Endodermal cell (in vitro differentiated cells): Measurements from ENCODE around the gene ROBO3. TPM values are rescaled to one million over a fixed set of nuclear protein-coding genes. Genes with fewer than 3 reads are reported as not detected.

Experiments
- DNase-seq: peaks from one replicate; pipeline ENCODE4 v3.0.0-alpha.2; 2017
- H3K27ac ChIP-seq: 2 replicates; pipeline ENCODE4 v1.5.1; 2013; ENCODE audit warnings: mild to moderate bottlenecking, low read depth, low read length, moderate library complexity
- H3K27me3 ChIP-seq: 2 replicates; pipeline ENCODE4 v1.6.1; 2013; ENCODE audit warnings: mild to moderate bottlenecking, low read length, moderate library complexity; ENCODE audit not compliant: insufficient read depth, control insufficient read depth, poor library complexity, severe bottlenecking
- H3K36me3 ChIP-seq: 2 replicates; pipeline ENCODE4 v1.7.0; 2013; ENCODE audit warnings: mild to moderate bottlenecking, low read length, moderate library complexity; ENCODE audit not compliant: control insufficient read depth, insufficient read depth
- H3K4me1 ChIP-seq: one replicate; pipeline ENCODE4 v1.7.0; 2013; ENCODE audit warnings: low read length; ENCODE audit not compliant: control insufficient read depth, insufficient read depth
- H3K4me3 ChIP-seq: 2 replicates; pipeline ENCODE4 v1.5.1; 2013; ENCODE audit warnings: mild to moderate bottlenecking, low read length, moderate library complexity
- H3K9ac ChIP-seq: 2 replicates; pipeline ENCODE4 v1.6.1; 2013; ENCODE audit warnings: mild to moderate bottlenecking, low read length, moderate library complexity; ENCODE audit not compliant: poor library complexity, severe bottlenecking; ENCODE audit errors: extremely low read depth
- H3K9me3 ChIP-seq: 2 replicates; pipeline ENCODE4 v1.6.1; 2013; ENCODE audit warnings: mild to moderate bottlenecking, low read length, moderate library complexity; ENCODE audit not compliant: control insufficient read depth
- H3K27ac Mint-ChIP-seq: 2 replicates; pipeline ENCODE4 v1.8.0; 2020; ENCODE audit warnings: mixed read lengths
- H3K27me3 Mint-ChIP-seq: 2 replicates; pipeline ENCODE4 v1.8.0; 2021; ENCODE audit warnings: mild to moderate bottlenecking, mixed read lengths; ENCODE audit not compliant: insufficient read depth
- H3K36me3 Mint-ChIP-seq: 2 replicates; pipeline ENCODE4 v1.8.0; 2020; ENCODE audit warnings: low read depth, mixed read lengths
- H3K4me1 Mint-ChIP-seq: 2 replicates; pipeline ENCODE4 v1.8.0; 2020; ENCODE audit warnings: mixed read lengths
- H3K4me3 Mint-ChIP-seq: 2 replicates; pipeline ENCODE4 v1.8.0; 2020; ENCODE audit warnings: mild to moderate bottlenecking, moderate library complexity, mixed read lengths
- H3K9me3 Mint-ChIP-seq: 2 replicates; pipeline ENCODE4 v1.8.0; 2020; ENCODE audit warnings: mild to moderate bottlenecking, mixed read lengths
- CTCF ChIP-seq: fragments of 200-600 bp; sonication (generic); conservative IDR thresholded peaks from 2 replicates; pipeline ENCODE4 v1.5.0; 2021; ENCODE audit warnings: antibody characterized with exemption, mild to moderate bottlenecking
- WGBS, 2 experiments: methylation state at CpG; one replicate each; pipeline versions ENCODE4 v1.1.5 to v1.1.7; 2013; ENCODE audit warnings: missing lambda C conversion rate in 2 of 2, mixed read lengths in 1 of 2; ENCODE audit not compliant: insufficient coverage in 1 of 2, insufficient read length in 1 of 2; 5-methylcytosine and 5-hydroxymethylcytosine counted together
- total RNA-seq, 2 donors: library from RNA; stranded (reverse); fragmentation: NEBNext Ultra II Directional in 1 of 2; extraction: Animal tissue kit (Norgen Biotek cat#: 25700) in 1 of 2; gene quantifications; 2 replicates in 1 of 2; 3 replicates in 1 of 2; pipeline ENCODE4 v1.2.1, GENCODE V29; 2021

ROBO3 gene
- total RNA-seq, 2 donors from 2014 or later, result 15.3 to 16.2 TPM

- H3K9me3 Mint-ChIP-seq, result no peaks in the 10 kb centered on the region
- Histone ChIP-seq H3K4me3 (no peak overlapping the region), H3K36me3 (no peaks in the 10 kb centered on the region), H3K4me1 (no peaks in the 10 kb centered on the region), H3K9me3 (no peaks in the 10 kb centered on the region), H3K27me3 (peaks cover 94% of the 10 kb centered on the region), H3K27ac (no peak overlapping the region), H3K9ac (no peak overlapping the region)
- 0 to 38% methylated on average over 1 to 2 of the region's 2 CpGs for WGBS, 2 experiments
- H3K4me3 Mint-ChIP-seq, result no peak overlapping the region
- no peak for TF ChIP-seq CTCF
- H3K4me1 Mint-ChIP-seq, result peaks cover 11% of the 10 kb centered on the region
- peaks cover 18% of the 10 kb centered on the region for H3K27me3 Mint-ChIP-seq
- peak; percentile 55 for DNase-seq
- H3K27ac Mint-ChIP-seq, result no peak overlapping the region
- H3K36me3 Mint-ChIP-seq, result no peaks in the 10 kb centered on the region
These were observed 23.4 kb upstream of the ROBO3 start for GRCh38 chr11:124841840-124842239.

- Histone ChIP-seq H3K9me3 (no peaks in the 10 kb centered on the region), H3K27ac (peak overlapping the region; percentile 19), H3K4me3 (no peak overlapping the region), H3K9ac (no peak overlapping the region), H3K27me3 (peaks cover 98% of the 10 kb centered on the region), H3K36me3 (no peaks in the 10 kb centered on the region), H3K4me1 (no peaks in the 10 kb centered on the region)
- Mint-ChIP-seq H3K4me1 (peaks cover 11% of the 10 kb centered on the region), H3K36me3 (no peaks in the 10 kb centered on the region), H3K27me3 (peaks cover 18% of the 10 kb centered on the region), H3K9me3 (no peaks in the 10 kb centered on the region), H3K4me3 (no peak overlapping the region), H3K27ac (no peak overlapping the region)
- peak; percentile 56 for DNase-seq
- 41 to 59% methylated on average over 3 to 4 of the region's 4 CpGs for WGBS, 2 experiments
- TF ChIP-seq CTCF, result no peak
These were observed 22.9 kb upstream of the ROBO3 start for GRCh38 chr11:124842305-124842704.

- H3K36me3 Mint-ChIP-seq, result no peaks in the 10 kb centered on the region
- H3K27ac Mint-ChIP-seq, result no peak overlapping the region
- Histone ChIP-seq H3K27me3 (peaks cover 100% of the 10 kb centered on the region), H3K36me3 (no peaks in the 10 kb centered on the region), H3K9ac (no peak overlapping the region), H3K9me3 (no peaks in the 10 kb centered on the region), H3K4me3 (peak overlapping the region; percentile 15), H3K27ac (no peak overlapping the region), H3K4me1 (no peaks in the 10 kb centered on the region)
- peak overlapping the region; percentile 41 for H3K4me3 Mint-ChIP-seq
- 18 to 24% methylated on average over 5 to 8 of the region's 8 CpGs for WGBS, 2 experiments
- DNase-seq, result no peak
- H3K4me1 Mint-ChIP-seq, result peaks cover 18% of the 10 kb centered on the region
- no peak for TF ChIP-seq CTCF
- peaks cover 6% of the 10 kb centered on the region for H3K27me3 Mint-ChIP-seq
- no peaks in the 10 kb centered on the region for H3K9me3 Mint-ChIP-seq
These were observed 21.7 kb upstream of the ROBO3 start for GRCh38 chr11:124843616-124843910.
